COLO668 (cell line): Measurements from ENCODE around the gene GLP2R.
"Not testable (repeated sequence)": the region's sequence is repeated elsewhere in the genome, so short reads cannot be mapped to it uniquely, and the experiment has no call there.

ENCODE experiments used
- DNase-seq: peaks from one replicate; lab custom pipeline; 2025; ENCODE audit not compliant: unreplicated experiment; lab: John Stamatoyannopoulos, UW

GLP2R gene, protein sequence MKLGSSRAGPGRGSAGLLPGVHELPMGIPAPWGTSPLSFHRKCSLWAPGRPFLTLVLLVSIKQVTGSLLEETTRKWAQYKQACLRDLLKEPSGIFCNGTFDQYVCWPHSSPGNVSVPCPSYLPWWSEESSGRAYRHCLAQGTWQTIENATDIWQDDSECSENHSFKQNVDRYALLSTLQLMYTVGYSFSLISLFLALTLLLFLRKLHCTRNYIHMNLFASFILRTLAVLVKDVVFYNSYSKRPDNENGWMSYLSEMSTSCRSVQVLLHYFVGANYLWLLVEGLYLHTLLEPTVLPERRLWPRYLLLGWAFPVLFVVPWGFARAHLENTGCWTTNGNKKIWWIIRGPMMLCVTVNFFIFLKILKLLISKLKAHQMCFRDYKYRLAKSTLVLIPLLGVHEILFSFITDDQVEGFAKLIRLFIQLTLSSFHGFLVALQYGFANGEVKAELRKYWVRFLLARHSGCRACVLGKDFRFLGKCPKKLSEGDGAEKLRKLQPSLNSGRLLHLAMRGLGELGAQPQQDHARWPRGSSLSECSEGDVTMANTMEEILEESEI

DNA sequence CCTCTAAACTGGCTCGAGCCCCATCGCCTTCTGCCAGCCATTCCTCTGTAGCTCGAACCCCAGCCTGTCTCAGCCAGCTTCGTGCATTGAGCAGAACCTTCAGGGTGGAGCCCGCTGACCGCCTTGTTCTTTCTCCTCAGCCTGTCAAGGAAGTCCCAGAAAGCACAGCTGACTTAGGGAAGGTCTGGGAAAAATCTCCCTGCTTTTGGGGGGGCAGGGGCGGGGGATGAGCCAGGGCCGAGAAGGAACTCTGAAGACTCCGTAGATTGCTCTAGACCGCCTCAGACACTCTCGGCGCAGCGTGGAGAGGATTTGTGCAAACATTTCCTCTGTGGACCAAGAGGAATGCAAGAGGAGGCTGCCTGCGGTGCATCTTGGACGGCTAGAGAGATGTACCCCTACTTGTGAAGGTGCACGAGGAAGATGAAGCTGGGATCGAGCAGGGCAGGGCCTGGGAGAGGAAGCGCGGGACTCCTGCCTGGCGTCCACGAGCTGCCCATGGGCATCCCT, at the start of gene GLP2R:
TSS of gene GLP2R (plus strand) at position 284 of the 510 bp plus-strand sequence. CDS start at position 424, 140 bp downstream.
- DNase-seq: no peak

DNA sequence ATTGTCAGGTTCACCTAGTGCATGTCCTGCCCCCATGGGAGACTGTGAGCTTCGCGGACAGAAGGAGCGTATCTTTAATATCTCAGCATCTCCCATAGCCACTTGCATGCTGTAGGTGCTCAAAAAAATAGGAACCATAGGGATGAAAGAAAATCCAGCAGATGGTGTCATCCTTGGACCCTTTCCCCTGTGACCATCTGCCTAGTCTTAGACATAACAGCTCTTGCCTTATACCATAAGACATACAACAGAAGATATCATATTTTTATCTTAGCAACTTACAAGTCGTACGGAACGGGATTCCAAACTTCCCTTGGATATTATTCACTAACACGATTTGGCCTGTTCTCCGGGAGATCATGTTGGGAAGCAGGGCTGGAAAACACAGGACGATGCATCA, 48.8 kb upstream of the GLP2R start:
- DNase-seq: no peak

DNA sequence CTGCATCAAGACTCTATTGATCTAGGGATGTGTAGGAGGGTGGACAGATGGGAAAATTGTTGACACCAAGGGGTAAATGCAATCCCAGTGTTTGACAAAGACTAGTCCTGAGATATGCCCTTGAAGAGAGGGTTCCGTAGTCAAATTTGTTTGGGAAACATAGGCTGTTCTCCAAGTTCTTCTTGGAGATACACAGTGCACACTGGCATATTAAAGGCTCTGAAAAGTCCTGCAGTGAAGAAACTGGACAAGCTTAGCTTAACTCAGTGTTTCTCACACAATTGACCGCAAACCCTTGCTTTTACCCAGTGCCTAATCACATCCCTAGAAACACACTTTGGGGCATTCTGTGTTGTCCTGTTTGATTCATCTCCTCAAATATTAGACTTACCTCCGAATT, 45.2 kb upstream of the GLP2R start:
- no peak for DNase-seq

DNA sequence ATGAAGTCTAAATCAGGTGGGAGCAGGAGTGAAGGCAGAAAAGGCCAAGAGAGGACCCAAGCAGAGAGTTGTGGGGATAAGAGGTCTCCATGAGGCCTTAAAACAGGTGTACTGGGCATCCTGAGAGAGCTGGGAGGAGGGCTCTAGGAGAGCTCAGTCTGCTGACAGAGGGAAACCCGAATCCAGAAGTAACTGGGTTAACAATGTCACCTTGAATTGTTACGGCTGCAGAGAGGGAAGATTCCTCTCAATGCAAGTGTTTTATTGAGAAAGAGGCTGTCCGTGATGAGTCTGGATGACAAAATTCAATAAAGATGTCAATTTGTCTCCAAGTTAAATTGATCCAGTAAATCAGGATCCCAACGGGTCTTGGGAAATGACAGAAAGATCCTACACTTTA, 42.7 kb upstream of the GLP2R start:
- no peak for DNase-seq

DNA sequence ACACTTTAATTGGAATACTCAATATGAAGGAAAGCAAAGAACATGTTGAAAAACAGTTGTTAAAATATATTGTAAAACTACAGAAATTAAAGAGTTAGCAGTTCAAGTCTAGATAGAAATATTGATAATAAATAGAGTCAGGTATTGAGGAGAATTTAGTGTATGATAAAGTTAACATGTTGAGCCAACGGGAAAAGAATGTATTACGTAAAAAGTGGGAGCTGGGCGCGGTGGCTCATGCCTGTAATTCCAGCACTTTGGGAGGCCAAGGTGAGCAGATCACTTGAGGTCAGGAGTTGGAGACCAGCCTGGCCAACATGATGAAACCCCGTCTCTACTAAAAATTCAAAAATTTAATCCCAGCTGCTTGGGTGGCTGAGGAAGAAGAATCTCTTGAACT, 42.3 kb upstream of the GLP2R start:
- not testable (repeated sequence) for DNase-seq

DNA sequence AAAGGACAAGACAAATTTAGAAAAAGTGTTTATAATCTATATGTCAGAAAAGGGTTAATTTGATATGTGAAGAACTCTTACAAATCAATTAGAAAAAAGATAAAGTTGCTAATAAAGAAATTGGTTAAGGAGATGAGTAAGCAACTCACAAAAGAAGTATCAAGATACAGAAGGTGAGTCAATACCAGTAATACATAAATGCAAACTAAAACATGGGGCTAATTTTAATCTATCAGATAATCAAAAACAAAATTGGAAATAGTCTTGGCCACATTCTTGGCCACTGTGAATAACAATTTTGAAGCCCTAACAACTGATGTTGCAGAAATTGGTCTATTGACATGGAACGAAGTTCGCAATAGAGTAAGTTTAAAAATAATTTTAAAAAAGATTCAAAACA, 41.2 kb upstream of the GLP2R start:
- DNase-seq: no peak

DNA sequence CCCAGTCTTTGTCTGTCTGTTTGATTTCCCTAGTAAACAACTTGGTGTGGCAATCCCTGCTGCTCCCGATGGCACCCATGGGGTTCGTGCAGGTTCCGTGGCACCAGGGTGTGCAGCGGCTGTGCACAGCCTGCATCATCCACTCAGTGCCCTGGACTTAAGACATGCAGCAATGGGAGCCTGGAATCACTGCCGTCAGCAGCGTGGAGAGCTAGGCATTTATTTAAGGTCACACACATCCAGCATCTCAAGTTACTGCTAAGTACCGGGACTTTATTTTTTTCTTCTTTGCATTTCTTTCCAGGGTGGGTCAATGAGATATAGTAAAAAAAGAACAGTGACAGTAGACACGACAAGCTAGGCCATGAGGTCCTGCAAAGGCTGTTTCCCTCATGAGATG, 37.1 kb upstream of the GLP2R start:
- DNase-seq: no peak

DNA sequence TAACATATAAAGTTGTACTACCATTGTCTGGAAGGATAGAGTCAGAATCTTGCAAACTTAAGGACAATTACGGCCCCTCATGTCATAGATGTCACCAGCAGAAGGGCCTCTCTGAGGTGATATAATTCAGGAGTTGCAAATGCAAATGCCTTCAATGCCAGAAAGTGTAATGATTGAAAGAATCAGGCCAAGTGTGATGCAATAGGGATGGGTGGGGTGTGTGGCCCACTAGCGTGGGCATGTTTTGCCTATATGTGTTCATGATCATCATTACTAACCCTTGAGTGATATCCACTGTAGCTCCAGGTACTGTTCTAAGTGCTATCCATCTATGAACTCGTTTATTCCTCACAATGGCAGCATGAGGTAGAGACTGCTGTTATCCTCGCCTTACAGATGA, 35.4 kb upstream of the GLP2R start:
- DNase-seq: no peak

DNA sequence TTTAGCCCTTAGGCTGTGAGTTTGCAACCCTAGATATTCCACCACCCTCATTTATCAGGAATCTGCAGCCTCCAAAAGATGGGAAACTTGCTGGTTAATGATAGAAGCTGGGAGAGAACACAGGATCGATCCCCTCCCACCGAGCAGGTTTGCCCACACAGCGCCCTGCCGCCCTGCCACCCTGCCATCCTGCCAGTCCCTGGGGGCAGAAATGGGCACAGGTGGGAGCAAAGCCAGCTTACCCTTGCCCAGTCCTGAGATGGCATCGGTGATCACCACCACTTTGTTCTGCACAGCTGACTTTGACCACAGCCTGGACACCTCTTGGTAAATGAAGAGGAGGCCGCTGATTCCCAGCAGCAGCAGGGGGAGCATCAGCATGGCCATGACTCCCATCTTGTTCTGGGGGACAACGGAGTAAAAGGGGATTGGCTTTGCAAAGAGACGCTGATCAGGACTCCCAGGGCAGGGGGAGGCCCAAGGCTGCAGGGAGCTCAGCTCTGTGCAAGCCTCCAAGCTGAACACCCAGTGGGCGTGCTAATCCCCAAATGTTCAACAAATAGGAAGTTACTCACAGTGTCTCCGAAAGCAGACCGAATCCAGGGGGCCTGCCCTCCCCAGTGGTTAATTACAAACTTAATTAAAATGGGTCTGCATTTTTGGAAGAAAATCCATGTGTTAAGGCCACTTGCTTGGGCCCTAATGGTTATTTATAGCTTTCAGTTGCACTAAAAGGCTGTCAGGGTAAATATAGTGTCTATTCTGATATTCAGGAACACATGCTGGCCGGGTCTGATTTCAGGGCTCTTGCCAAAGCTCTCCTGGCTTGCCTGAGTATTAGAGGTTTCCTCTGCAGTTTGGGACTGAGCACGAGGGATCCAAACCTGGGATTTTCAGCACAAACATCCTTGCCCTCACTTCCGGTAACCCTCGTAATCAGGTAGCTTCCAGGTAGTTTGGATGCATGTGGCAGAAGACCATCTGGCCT, 34.5 kb upstream of the GLP2R start, which contains the start of gene DHRS7C:
TSS of gene DHRS7C (minus strand) at position 704 of the 988 bp plus-strand sequence. CDS start at position 396, 308 bp downstream.
- DNase-seq: no peak

DNA sequence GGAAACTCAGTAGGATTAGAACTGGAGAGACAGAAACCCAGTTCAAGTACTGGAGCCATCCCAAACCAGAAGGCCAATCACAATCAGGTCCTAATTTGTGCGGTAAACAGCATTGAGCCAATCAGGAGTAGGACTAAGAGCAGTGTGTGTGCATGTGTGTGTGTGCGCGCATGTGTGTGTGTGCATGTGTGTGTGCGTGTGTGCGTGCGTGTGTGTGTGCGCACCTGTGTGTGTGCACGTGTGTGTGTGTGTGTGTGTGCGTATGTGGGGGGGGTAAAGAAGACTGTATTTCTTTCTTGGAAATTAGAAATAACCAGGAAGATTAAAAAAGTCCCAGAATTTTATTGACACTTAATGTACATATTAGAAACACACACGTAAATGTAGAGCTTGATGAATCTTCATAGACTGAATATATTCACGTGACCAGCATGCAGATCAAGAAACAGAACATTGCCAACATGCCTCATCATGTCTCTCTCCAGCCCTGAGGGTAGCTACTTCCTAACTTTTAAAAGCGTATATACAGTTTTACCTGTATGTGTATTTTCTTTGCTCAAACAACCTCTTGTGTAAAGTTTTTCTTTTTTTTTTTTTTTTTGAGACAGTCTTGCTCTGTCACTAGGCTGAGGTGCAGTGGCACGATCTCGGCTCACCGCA, 33.4 kb upstream of the GLP2R start:
- no peak for DNase-seq

DNA sequence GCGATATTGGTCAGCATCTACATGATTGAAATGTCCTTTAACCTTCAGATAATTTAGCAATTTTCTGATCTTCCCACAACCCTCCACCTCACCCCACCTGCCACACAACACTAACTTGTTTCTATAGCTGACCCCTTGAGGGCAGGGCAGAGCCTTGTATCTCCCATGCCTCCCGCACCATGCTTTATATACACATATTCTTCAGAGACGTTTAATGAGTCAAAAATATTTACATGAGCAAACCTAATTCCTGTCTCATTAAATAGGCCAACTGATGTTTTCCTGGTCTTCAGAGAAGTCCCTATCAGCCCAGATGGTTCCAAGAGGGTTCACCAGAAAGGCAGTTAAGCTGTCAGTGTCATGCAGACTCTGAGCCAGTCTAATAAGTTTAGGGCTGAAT, 27.7 kb upstream of the GLP2R start:
- no peak for DNase-seq

DNA sequence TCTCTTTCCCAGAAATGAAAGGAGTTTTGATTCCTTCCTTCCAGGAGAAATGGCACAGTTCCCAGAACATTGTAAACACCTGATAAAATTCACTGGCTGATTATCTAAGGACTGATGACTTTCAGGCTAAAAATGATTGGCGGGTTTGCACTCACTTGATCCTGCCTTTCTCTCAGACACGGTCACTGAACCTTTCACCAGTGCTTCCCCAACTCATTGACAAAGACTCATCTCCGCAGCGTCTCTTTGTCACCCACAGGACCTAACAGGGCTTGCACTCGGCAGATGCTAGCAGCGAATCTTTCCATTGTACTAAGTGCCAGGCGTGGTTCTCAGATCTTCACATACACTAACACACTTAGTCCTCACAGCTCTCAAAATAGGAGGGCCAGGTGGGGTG, 27.0 kb upstream of the GLP2R start:
- no peak for DNase-seq

DNA sequence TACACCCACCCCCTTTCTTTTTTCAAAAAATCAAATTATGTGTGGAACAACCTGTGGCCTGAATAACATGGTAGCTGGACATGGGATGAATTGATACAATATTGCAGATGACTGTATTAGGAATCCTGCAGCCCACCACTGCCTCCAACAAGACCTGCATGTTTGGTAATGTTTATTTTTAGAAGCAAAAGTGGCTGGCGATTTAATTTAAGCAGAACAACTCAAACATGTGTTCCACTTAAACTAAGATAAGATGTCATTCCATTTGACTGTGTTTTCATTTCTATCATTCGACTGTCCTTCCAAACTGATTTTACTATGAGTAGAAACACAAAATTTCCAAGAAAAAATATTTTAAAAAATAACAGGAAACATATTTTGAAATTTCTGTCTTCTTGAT, 24.2 kb upstream of the GLP2R start:
- no peak for DNase-seq

DNA sequence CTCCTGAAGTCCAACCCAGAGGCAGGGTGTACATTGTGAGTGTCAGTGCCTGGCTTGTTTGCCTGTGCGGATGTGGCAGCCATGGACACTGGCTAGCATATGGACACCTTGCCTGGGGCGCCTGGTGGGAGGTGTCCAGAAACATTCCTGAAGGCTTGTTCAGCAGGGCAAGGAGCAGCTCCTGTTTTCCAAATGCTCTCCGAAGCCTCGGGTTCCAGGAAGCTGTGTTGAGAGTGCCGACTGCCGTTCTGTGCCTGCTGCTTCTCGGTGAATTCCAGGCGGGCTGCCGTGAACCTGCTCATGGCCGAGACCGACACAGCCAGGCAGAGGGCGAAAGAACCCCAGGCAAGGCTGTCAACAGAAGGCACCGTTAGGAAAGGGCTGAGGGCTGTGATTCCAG, 23.4 kb upstream of the GLP2R start:
- DNase-seq: no peak

DNA sequence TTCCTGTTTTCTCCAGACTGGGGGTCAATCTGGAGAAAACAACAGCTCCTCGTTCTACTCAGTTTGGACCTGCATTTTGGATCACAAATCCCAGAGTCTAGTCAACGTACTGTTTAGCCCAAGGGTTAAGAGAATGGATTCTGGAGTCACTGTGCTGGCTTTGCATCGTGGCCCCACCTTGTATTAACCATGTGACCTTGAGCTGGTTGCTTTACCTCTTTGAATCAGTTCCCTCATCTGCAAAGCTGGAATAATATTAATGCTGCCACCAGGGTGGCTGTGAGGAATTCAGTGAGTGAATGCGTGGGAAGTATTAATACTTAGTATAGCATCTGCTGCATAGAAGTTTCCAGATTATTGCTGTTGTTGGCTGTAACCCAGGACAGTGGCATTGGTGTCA, 23.0 kb upstream of the GLP2R start:
- DNase-seq: no peak

DNA sequence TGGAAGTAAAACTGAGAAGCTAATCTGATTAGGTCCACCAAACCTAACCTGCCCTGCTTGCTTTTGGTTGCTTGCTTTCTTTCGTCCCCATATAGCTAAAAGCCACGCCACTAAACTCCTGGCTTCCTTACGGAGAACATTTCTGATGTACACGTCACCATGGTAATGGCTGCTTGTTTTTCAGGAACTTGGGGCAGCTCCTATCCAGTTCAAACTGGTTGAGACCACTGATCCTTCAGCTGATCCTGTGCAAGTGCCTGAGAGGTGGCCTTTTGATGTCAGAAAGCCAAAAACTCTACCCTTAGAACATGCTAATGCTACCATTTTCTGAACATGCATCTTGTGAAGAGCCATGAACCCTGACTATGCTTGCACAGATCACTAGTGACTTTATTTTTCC, 20.0 kb upstream of the GLP2R start:
- no peak for DNase-seq

DNA sequence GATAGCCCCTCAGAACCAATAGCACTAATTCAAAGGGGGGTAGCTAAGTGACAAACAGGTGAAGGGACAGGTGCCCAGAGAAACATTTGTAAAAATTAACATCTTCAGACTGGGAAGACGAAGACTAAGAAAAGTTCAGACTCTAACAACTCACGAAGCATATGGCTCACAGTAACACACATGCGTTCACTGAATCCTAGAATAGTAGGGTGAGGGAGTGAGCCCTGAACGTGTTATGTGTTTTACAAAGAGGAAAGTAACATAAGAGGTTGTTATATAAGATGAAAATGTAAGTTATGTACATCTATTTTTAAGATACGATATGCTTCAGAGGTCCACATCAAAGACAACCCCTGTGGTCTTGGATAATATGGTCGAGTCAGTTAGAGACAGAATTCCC, 19.0 kb upstream of the GLP2R start:
- no peak for DNase-seq

DNA sequence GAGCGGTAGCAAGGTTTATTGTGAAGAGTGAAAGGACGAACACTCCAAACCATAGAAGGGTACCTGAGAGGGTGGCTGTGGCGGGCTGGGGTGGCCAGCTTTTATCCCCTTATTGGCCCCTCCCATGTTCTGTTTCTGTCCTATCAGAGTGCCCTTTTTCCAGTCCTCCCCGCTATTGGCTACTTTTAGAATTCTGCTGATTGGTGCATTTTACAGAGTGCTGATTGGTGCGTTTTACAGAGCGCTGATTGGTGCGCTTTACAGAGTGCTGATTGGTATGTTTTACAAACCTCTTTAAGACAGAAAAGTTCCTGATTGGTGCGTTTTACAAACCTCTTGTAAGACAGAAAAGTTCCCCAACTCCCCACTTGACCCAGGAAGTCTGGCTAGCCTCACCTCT, 16.3 kb upstream of the GLP2R start:
- no peak for DNase-seq

DNA sequence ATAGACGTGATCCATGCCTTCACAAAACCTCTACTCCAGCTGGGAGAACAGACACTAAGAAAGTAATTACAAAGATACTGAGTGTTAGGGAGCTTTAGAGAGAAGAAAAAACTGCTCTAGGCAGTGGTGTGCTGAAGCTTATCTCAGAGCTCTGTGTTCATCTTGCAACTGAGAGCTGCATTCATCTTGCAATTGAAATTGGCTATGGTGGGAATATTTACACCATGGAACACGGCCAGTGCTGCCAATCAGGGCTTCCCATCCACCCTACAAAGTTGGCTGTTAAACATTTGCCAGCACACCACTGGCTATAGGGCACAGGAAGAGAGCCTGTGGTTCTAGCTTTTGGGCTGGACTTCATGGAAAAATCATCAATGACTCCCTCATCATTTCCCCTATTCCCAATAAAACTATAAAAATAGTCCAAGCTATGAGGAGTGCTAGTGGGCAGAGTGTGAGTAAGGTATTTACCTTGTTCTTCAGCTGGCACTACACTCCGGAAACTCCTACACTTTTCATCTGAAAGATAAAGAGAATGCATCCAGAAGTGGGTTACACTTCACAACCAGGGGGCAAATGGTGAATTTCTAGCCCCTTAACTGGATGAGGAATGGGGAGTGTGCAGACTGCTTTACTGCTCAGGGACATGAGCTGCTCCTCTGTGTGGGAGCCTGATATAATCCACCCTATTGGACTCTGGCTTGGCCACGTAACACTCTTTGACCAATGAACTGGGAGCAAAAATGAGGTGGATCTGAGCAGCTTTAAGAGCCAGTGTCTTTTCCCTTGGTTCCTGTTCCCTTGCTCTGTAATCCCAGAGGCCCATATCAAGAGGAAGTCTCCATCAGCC, 15.4 kb upstream of the GLP2R start:
- DNase-seq: no peak

DNA sequence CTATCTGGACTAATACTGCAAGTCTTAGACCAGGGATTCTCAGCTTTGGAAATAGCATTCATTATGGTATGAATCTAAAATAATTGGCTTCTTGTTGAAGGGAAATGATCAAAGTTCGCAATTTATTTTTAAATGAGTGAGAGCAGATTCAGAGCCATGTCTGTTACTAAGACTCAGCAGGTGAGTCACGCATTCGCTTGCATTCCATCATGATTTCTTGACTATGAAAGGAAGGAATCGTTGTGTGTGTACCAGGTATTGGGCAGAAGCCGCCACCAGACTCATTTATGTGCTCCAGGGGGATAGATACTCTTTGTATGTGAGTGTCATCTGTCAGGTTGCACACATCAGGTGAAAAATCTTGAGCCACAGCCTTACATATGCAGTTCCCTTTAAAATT, 14.6 kb upstream of the GLP2R start:
- no peak for DNase-seq
